GM18526 (cell line): Measurements from ENCODE around the gene IL5RA.

Experiments used
- POLR2A ChIP-seq: IDR thresholded peaks from 3 replicates; pipeline ENCODE4 v1.6.1; 2011; ENCODE audit not compliant: insufficient read length; ENCODE audit errors: extremely low read depth

Gene IL5RA

GRCh38 chr3:3038201-3038991, 71.8 kb downstream of the IL5RA start:
- no peak for TF ChIP-seq POLR2A

- TF ChIP-seq POLR2A: no peak
Observed at GRCh38 chr3:3037156-3037555, 73.0 kb downstream of the IL5RA start.

GRCh38 chr3:3031326-3031725, 78.8 kb downstream of the IL5RA start:
- no peak for TF ChIP-seq POLR2A

- TF ChIP-seq POLR2A: no peak
Observed at GRCh38 chr3:3027976-3028567, 82.1 kb downstream of the IL5RA start.

GRCh38 chr3:3023111-3023745, 86.9 kb downstream of the IL5RA start:
- TF ChIP-seq POLR2A: no peak

- TF ChIP-seq POLR2A: no peak
Observed at GRCh38 chr3:3020209-3020608, 90.0 kb downstream of the IL5RA start.
